K562 (cell line): ENCODE measurements around the gene SDK1. TPM values are rescaled to one million over a fixed set of nuclear protein-coding genes. Genes with fewer than 3 reads are reported as not detected.

Experiments used
- ATAC-seq: fragments of 200-7000 bp; cut with Tn5 transposase; 3 replicates; pipeline ENCODE4 v1.9.1; 2020; ENCODE audit warnings: moderate library complexity
- BruUV-seq: library from RNA; stranded (reverse); fragments of 400-500 nt; replicated peaks from 2 replicates; lab custom pipeline; 2021; lab: Mats Ljungman, UMichigan
- CTCF ChIA-PET: fragments of 300-600 bp; formaldehyde crosslinking; extraction: SDS; loops from one replicate; lab custom pipeline; 2021; ENCODE audit warnings: low intra/inter-chr PET ratio; lab: Yijun Ruan, JAX
- POLR2A ChIA-PET: fragments of 300-600, 350-650 bp; sonication (Branson Sonifier 250); formaldehyde crosslinking; extraction: SDS; loops from one replicate; lab custom pipeline; 2021; ENCODE audit warnings: antibody characterized with exemption, inconsistent platforms; lab: Yijun Ruan, JAX
- DNase-seq, 4 experiments: peaks; one replicate each; pipeline versions ENCODE4 v3.0.0 to v3.0.0-alpha.2; 2011 to 2018; ENCODE audit warnings: low spot score in 3 of 4, mixed read lengths in 3 of 4; ENCODE audit errors: extremely low read depth in 1 of 4
- FAIRE-seq: peaks from 2 replicates; lab custom pipeline; 2011; peaks lifted over from hg19 to GRCh38; lab: Jason Lieb, UNC
- H2AFZ ChIP-seq: 2 replicates; pipeline ENCODE4 v1.6.0; 2011; ENCODE audit warnings: low read depth, low read length, control low read depth, inconsistent platforms
- H3K27ac ChIP-seq: fragments of 200-600 bp; 3 replicates; pipeline ENCODE4 v1.8.0; 2011; ENCODE audit warnings: low read depth, mild to moderate bottlenecking, control low read depth, inconsistent platforms, low read length, moderate library complexity, mixed read lengths; ENCODE audit errors: extremely low read depth
- H3K27me3 ChIP-seq, 2 experiments: fragments of 300-600 bp in 1 of 2; 2 replicates in 1 of 2; 3 replicates in 1 of 2; pipeline versions ENCODE4 v1.6.0 to v1.8.0; 2011; ENCODE audit warnings: inconsistent platforms in 2 of 2, low read length in 2 of 2, mild to moderate bottlenecking in 1 of 2, mixed read lengths in 1 of 2, moderate library complexity in 1 of 2; ENCODE audit not compliant: control insufficient read depth in 2 of 2, insufficient read depth in 2 of 2
- H3K36me3 ChIP-seq: fragments of 300-600 bp; 3 replicates; pipeline ENCODE4 v1.8.0; 2011; ENCODE audit warnings: mild to moderate bottlenecking, low read length, inconsistent platforms; ENCODE audit not compliant: control insufficient read depth, insufficient read depth
- H3K4me1 ChIP-seq, 2 experiments: fragments of 200-600 bp in 1 of 2; replicated peaks in 1 of 2; 2 replicates in 1 of 2; 3 replicates in 1 of 2; pipeline versions ENCODE4 v1.5.1 to v1.8.0; 2011; ENCODE audit warnings: inconsistent platforms in 2 of 2, low read length in 2 of 2, mild to moderate bottlenecking in 1 of 2, mixed read lengths in 1 of 2, moderate library complexity in 1 of 2; ENCODE audit not compliant: control insufficient read depth in 2 of 2, insufficient read depth in 2 of 2
- H3K4me2 ChIP-seq: 2 replicates; pipeline ENCODE4 v1.6.1; 2011; ENCODE audit warnings: low read length, control low read depth, inconsistent platforms, mixed read lengths; ENCODE audit not compliant: insufficient read depth
- H3K4me3 ChIP-seq: fragments of 200-600 bp; sonication (generic), shearing (Covaris generic); 2 replicates; pipeline ENCODE4 v1.5.1; 2016; ENCODE audit warnings: control low read depth, inconsistent platforms
- H3K79me2 ChIP-seq: fragments of 200-600 bp; 3 replicates; pipeline ENCODE4 v1.8.0; 2011; ENCODE audit warnings: low read length, inconsistent platforms; ENCODE audit not compliant: control insufficient read depth, insufficient read depth
- H3K9ac ChIP-seq, 2 experiments: 2 replicates each; pipeline versions ENCODE4 v1.6.0 to v1.6.1; 2011; ENCODE audit warnings: low read depth in 2 of 2, low read length in 2 of 2, control low read depth in 1 of 2, inconsistent platforms in 1 of 2, mild to moderate bottlenecking in 1 of 2, mixed read lengths in 1 of 2; ENCODE audit not compliant: insufficient read depth in 1 of 2
- H3K9me1 ChIP-seq: one replicate; pipeline ENCODE4 v1.6.0; 2011; ENCODE audit warnings: inconsistent platforms, mild to moderate bottlenecking, low read length, moderate library complexity; ENCODE audit not compliant: control insufficient read depth, insufficient read depth
- H3K9me3 ChIP-seq: replicated peaks from 2 replicates; pipeline ENCODE4 v1.5.1; 2011; ENCODE audit warnings: low read depth, low read length, inconsistent platforms; ENCODE audit not compliant: control insufficient read depth, insufficient read depth
- H4K20me1 ChIP-seq: replicated peaks from 2 replicates; pipeline ENCODE4 v1.6.1; 2011; ENCODE audit warnings: low read length, inconsistent platforms, mixed read lengths; ENCODE audit not compliant: control insufficient read depth, insufficient read depth
- CREB1 ChIP-seq, 2 experiments: sonication (generic) in 1 of 2; formaldehyde crosslinking in 1 of 2; IDR thresholded peaks; 2 replicates each; pipeline versions ENCODE4 v1.6.1 to v1.8.0; 2012 to 2022; ENCODE audit warnings: inconsistent platforms in 1 of 2, mild to moderate bottlenecking in 1 of 2, missing genetic modification reagents in 1 of 2, moderate library complexity in 1 of 2
- HIVEP1 ChIP-seq: fragments of 250-450 bp; sonication (Bioruptor Pico); IDR thresholded peaks from 2 replicates; pipeline ENCODE4 v1.4.0; 2020; ENCODE audit warnings: mild to moderate bottlenecking
- MYBL2 ChIP-seq, 2 experiments: fragments of 450-650 bp in 1 of 2; sonication (generic) in 1 of 2; formaldehyde crosslinking in 1 of 2; IDR thresholded peaks; 2 replicates each; pipeline versions ENCODE4 v1.6.1 to v1.8.1; 2017 to 2022; ENCODE audit warnings: borderline replicate concordance in 1 of 2, inconsistent platforms in 1 of 2, low read depth in 1 of 2, mild to moderate bottlenecking in 1 of 2, missing genetic modification reagents in 1 of 2, moderate library complexity in 1 of 2
- NELFE ChIP-seq: IDR thresholded peaks from 2 replicates; pipeline ENCODE4 v1.6.1; 2011; ENCODE audit warnings: mild to moderate bottlenecking; ENCODE audit not compliant: insufficient read depth, insufficient read length
- RNF219 ChIP-seq: fragments of 250-450 bp; sonication (Bioruptor Pico); IDR thresholded peaks from 2 replicates; pipeline ENCODE4 v1.5.0; 2022; ENCODE audit warnings: mild to moderate bottlenecking
- ZBTB49 ChIP-seq: sonication (generic); formaldehyde crosslinking; IDR thresholded peaks from 2 replicates; pipeline ENCODE4 v1.8.0; 2022; ENCODE audit warnings: missing genetic modification reagents, mild to moderate bottlenecking, borderline replicate concordance
- WGBS: fragments of 100-300 bp; shearing (Covaris generic); methylation state at CpG from one replicate; pipeline ENCODE4 v1.1.6; 2016; ENCODE audit warnings: low coverage, mixed read lengths; ENCODE audit not compliant: insufficient coverage; ENCODE audit errors: missing lambda C conversion rate; 5-methylcytosine and 5-hydroxymethylcytosine counted together
- in situ Hi-C: fragments of 300-500 bp; cut with MboI; formaldehyde crosslinking; loops from 4 replicates; pipeline ENCODE4 v1.15.0; 2018; ENCODE audit warnings: inconsistent platforms, mixed read lengths
- intact Hi-C: fragments of 100-400 bp; cut with micrococcal nuclease; formaldehyde crosslinking; loops from 2 replicates; pipeline ENCODE4 v1.14.2; 2022
- polyA plus RNA-seq, 8 experiments: library from polyadenylated mRNA; depleted of rRNA in 4 of 8; stranded (reverse) in 5 of 8; unstranded in 3 of 8; fragments of >200 nt; fragmentation: Nextera tagmentation in 2 of 8; fragmentation: Illumina TruSeq in 1 of 8; extraction: Ambion mirVana in 2 of 8; extraction: Trizol in 1 of 8; gene quantifications; 2 replicates each; pipeline versions ENCODE4 v1.2.1 to v1.2.3, GENCODE V29; 2011 to 2014; ENCODE audit warnings: inconsistent platforms in 1 of 8, missing spikeins in 1 of 8
- total RNA-seq, 7 experiments: library from RNA; depleted of rRNA in 6 of 7; stranded (reverse); fragments of >200 nt in 6 of 7; fragmentation: Illumina TruSeq in 2 of 7; extraction: Trizol in 2 of 7; gene quantifications; 2 replicates each; pipeline versions ENCODE4 v1.2.1 to v1.2.3, GENCODE V29; 2011 to 2021; ENCODE audit warnings: low replicate concordance in 1 of 7
- TF ChIP-seq, protein P1 (sequence below): fragments of 450-650 bp; formaldehyde crosslinking; IDR thresholded peaks from 2 replicates; pipeline ENCODE4 v1.4.0; 2020; ENCODE audit warnings: mild to moderate bottlenecking, moderate library complexity

The SDK1 gene
- total and polyA plus RNA-seq, 9 of the 15 experiments (the other 6 are each of a cell fraction or from before 2014, with no cell fraction given) = 0.16 TPM; not detected in 8

- H4K20me1 ChIP-seq = no peaks in the 10 kb centered on the region
- FAIRE-seq = no peak
- no peak for TF ChIP-seq ZBTB49 (CRISPR knock-in tag)
- no peak for TF ChIP-seq NELFE
- no peak for TF ChIP-seq HIVEP1 (CRISPR knock-in tag)
- intact Hi-C loops (no loop called here), in situ Hi-C loops (no loop called here)
- no peak overlapping the region for H3K9ac ChIP-seq
- POLR2A ChIA-PET = no interaction called here
- no peaks in the 10 kb centered on the region for H3K9me1 ChIP-seq
- ATAC-seq = no peak
- peaks cover 3 to 29% of the 10 kb centered on the region in 2 experiments; a peak in 3 of 5 replicates for H3K27me3 ChIP-seq
- no TSS peak for BruUV-seq
- CTCF ChIA-PET = no interaction called here
- H3K79me2 ChIP-seq = no peaks in the 10 kb centered on the region
- no peak overlapping the region for H3K4me2 ChIP-seq
- H3K27ac ChIP-seq = no peak overlapping the region
- no peak overlapping the region for H3K4me3 ChIP-seq
- no peak overlapping the region for H2AFZ ChIP-seq
- no peaks in the 10 kb centered on the region for H3K36me3 ChIP-seq
- 15% methylated on average over 13 of the region's 13 CpGs for WGBS
- H3K9me3 ChIP-seq = no peaks in the 10 kb centered on the region
- no peak for DNase-seq
- no peaks in the 10 kb centered on the region for H3K4me1 ChIP-seq
Measured at GRCh38 chr7:4080954-4081353, 779.9 kb downstream of the SDK1 start.

- no peaks in the 10 kb centered on the region for H3K9me3 ChIP-seq
- H3K27ac ChIP-seq = no peak overlapping the region
- TF ChIP-seq, protein P1, sequence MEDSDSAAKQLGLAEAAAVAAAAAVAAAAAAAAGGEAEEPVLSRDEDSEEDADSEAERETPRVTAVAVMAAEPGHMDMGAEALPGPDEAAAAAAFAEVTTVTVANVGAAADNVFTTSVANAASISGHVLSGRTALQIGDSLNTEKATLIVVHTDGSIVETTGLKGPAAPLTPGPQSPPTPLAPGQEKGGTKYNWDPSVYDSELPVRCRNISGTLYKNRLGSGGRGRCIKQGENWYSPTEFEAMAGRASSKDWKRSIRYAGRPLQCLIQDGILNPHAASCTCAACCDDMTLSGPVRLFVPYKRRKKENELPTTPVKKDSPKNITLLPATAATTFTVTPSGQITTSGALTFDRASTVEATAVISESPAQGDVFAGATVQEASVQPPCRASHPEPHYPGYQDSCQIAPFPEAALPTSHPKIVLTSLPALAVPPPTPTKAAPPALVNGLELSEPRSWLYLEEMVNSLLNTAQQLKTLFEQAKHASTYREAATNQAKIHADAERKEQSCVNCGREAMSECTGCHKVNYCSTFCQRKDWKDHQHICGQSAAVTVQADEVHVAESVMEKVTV (CRISPR knock-in tag) = no peak
- TF ChIP-seq MYBL2 (IDR thresholded peaks at IDR 0.05; ENCODE audit: low read depth) = no peak
- TF ChIP-seq MYBL2 (CRISPR knock-in tag; IDR thresholded peaks at IDR 0.05; ENCODE audit: borderline replicate concordance) = no peak
- TF ChIP-seq CREB1 (IDR thresholded peaks at IDR 0.05) = no peak
- TF ChIP-seq CREB1 (CRISPR knock-in tag; IDR thresholded peaks at IDR 0.05) = no peak
- no peak for TF ChIP-seq RNF219 (CRISPR knock-in tag)
- TF ChIP-seq, all 486 proteins: peak for 0
- ATAC-seq (no peak), FAIRE-seq (no peak), DNase-seq (no peak)
- CTCF ChIA-PET = no interaction called here
- Histone ChIP-seq H4K20me1 (no peaks in the 10 kb centered on the region; the same call in 1 of the 2 replicates), H3K9ac (no peak overlapping the region), H3K79me2 (no peaks in the 10 kb centered on the region), H3K9me1 (no peaks in the 10 kb centered on the region), H3K27me3 (peaks cover 7 to 19% of the 10 kb centered on the region in 2 experiments; a peak in 3 of 5 replicates), H3K4me2 (no peak overlapping the region), H3K36me3 (no peaks in the 10 kb centered on the region), H3K4me3 (no peak overlapping the region), H2AFZ (no peak overlapping the region), H3K4me1 (no peaks in the 10 kb centered on the region)
- POLR2A ChIA-PET = no interaction called here
- in situ Hi-C loops (no loop called here), intact Hi-C loops (no loop called here)
- WGBS = 0% methylated on average over 1 of the region's 1 CpG
- no TSS peak for BruUV-seq
Measured at GRCh38 chr7:4083513-4083912, 782.5 kb downstream of the SDK1 start.
